ENCODE data around the gene SLC16A10. TPM values are rescaled to one million over a fixed set of nuclear protein-coding genes. Genes with fewer than 3 reads are reported as not detected.

SLC16A10 gene
- total and polyA plus RNA-seq, 2 experiments from 2014 or later: 19.9 to 34.1 TPM

- no peak for DNase-seq (ENCODE audit: low spot score)
- no peaks in the 10 kb centered on the region for H3K9me3 ChIP-seq (ENCODE audit: low read depth)
- no peak overlapping the region for H3K4me2 ChIP-seq
- no peaks in the 10 kb centered on the region for H3K79me2 ChIP-seq
- no peaks in the 10 kb centered on the region for H4K20me1 ChIP-seq (ENCODE audit: insufficient read depth, poor library complexity, severe bottlenecking)
- H3K4me3 ChIP-seq: no peak overlapping the region
- no peak overlapping the region for H2AFZ ChIP-seq
- no peak overlapping the region for H3K27ac ChIP-seq
- no peak for TF ChIP-seq EZH2phosphoT487 (IDR thresholded peaks at IDR 0.05; ENCODE audit: low read depth, severe bottlenecking, unreplicated experiment)
- TF ChIP-seq CTCF (IDR thresholded peaks at IDR 0.05; ENCODE audit: poor library complexity): no peak
- no peak for TF ChIP-seq EZH2 (IDR thresholded peaks at IDR 0.05; ENCODE audit: borderline replicate concordance)
- H3K36me3 ChIP-seq (replicated peaks; ENCODE audit: insufficient read depth, low read depth): no peaks in the 10 kb centered on the region
- no peaks in the 10 kb centered on the region for H3K27me3 ChIP-seq
- H3K4me1 ChIP-seq (ENCODE audit: insufficient read depth): peaks cover 3% of the 10 kb centered on the region
- WGBS (ENCODE audit: low lambda C conversion rate, missing lambda C conversion rate): 66% methylated on average over 3 of the region's 3 CpGs
- no peaks in the 10 kb centered on the region for H3K9me2 ChIP-seq (replicated peaks; ENCODE audit: insufficient read depth)
Measured at GRCh38 chr6:111205502-111205901, 118.2 kb downstream of the SLC16A10 start.

GRCh38 chr6:111207141-111207858 lies 120.0 kb downstream of the SLC16A10 start:
- WGBS (ENCODE audit: low lambda C conversion rate, missing lambda C conversion rate): 66% methylated on average over 4 of the region's 4 CpGs
- TF ChIP-seq EZH2 (IDR thresholded peaks at IDR 0.05; ENCODE audit: borderline replicate concordance): no peak
- no peak for TF ChIP-seq EZH2phosphoT487 (IDR thresholded peaks at IDR 0.05; ENCODE audit: low read depth, severe bottlenecking, unreplicated experiment)
- no peak overlapping the region for H3K4me2 ChIP-seq
- no peak overlapping the region for H2AFZ ChIP-seq
- H3K9me2 ChIP-seq (replicated peaks; ENCODE audit: insufficient read depth): no peaks in the 10 kb centered on the region
- H3K27me3 ChIP-seq: no peaks in the 10 kb centered on the region
- H3K4me1 ChIP-seq (ENCODE audit: insufficient read depth): no peaks in the 10 kb centered on the region
- peak; percentile 28 for DNase-seq (ENCODE audit: low spot score)
- H4K20me1 ChIP-seq (ENCODE audit: insufficient read depth, poor library complexity, severe bottlenecking): no peaks in the 10 kb centered on the region
- no peaks in the 10 kb centered on the region for H3K79me2 ChIP-seq
- H3K9me3 ChIP-seq (ENCODE audit: low read depth): no peaks in the 10 kb centered on the region
- no peak overlapping the region for H3K4me3 ChIP-seq
- H3K36me3 ChIP-seq (replicated peaks; ENCODE audit: insufficient read depth, low read depth): no peaks in the 10 kb centered on the region
- no peak overlapping the region for H3K27ac ChIP-seq

DNA sequence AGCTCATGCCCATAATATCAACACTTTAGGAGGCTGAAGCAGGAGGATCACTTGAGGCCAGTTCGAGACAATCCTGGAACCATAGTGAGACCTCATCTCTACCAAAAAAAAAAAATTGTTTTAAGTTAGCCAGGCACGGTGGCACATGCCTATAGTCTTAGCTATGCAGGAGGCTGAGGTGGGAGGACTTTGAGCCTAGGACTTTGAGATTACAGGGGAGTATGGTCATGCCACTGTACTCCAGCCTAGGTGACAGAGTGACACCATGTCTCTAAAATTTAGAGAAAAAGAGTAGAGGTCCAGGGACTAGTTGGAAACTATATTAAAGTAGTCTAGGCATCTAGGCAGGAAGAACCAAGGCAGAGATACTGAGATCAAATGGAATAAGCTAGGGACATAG lies 121.6 kb downstream of the SLC16A10 start:
- TF ChIP-seq EZH2phosphoT487 (IDR thresholded peaks at IDR 0.05; ENCODE audit: low read depth, severe bottlenecking, unreplicated experiment) (no peak), EZH2 (IDR thresholded peaks at IDR 0.05; ENCODE audit: borderline replicate concordance) (no peak)
- H3K4me3 ChIP-seq: no peak overlapping the region
- H4K20me1 ChIP-seq (ENCODE audit: insufficient read depth, poor library complexity, severe bottlenecking): no peaks in the 10 kb centered on the region
- H3K27me3 ChIP-seq: no peaks in the 10 kb centered on the region
- no peak overlapping the region for H2AFZ ChIP-seq
- H3K27ac ChIP-seq: no peak overlapping the region
- no peaks in the 10 kb centered on the region for H3K79me2 ChIP-seq
- 91% methylated on average over 2 of the region's 2 CpGs for WGBS (ENCODE audit: low lambda C conversion rate, missing lambda C conversion rate)
- DNase-seq (ENCODE audit: low spot score): no peak
- no peaks in the 10 kb centered on the region for H3K9me3 ChIP-seq (ENCODE audit: low read depth)
- H3K4me2 ChIP-seq: no peak overlapping the region
- no peaks in the 10 kb centered on the region for H3K4me1 ChIP-seq (ENCODE audit: insufficient read depth)
- H3K36me3 ChIP-seq (replicated peaks; ENCODE audit: insufficient read depth, low read depth): no peaks in the 10 kb centered on the region
- no peaks in the 10 kb centered on the region for H3K9me2 ChIP-seq (replicated peaks; ENCODE audit: insufficient read depth)

DNA sequence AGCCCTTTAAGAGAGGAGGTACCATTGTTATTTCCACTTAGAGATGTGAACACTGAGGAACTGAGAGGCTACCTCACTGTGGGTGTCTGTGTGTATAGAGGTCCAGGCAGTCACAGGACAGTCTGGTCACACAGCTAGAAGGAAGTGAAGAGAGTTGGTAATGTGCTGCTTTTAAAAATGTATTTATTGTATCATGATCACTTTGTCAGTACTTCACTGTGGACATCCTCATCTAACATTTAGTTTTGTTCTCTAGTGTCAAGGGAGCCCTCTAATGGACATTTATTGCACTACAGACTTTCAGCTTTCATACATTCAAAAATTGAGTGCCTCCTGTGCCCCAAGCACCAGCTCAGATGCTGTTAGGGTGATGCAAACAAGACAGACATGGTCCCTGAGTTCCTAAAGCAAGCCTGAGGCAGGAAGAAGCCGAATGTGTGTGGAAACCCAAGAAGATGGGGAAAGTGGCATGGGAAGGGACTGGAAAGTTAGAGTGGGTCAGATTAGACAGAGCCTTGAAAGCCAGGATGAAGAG lies 123.0 kb downstream of the SLC16A10 start:
- Histone ChIP-seq H2AFZ (no peak overlapping the region), H3K4me2 (no peak overlapping the region), H3K79me2 (no peaks in the 10 kb centered on the region), H3K9me2 (replicated peaks; ENCODE audit: insufficient read depth) (no peaks in the 10 kb centered on the region), H3K36me3 (replicated peaks; ENCODE audit: insufficient read depth, low read depth) (no peaks in the 10 kb centered on the region), H4K20me1 (ENCODE audit: insufficient read depth, poor library complexity, severe bottlenecking) (no peaks in the 10 kb centered on the region), H3K9me3 (ENCODE audit: low read depth) (no peaks in the 10 kb centered on the region), H3K4me3 (no peak overlapping the region), H3K27me3 (no peaks in the 10 kb centered on the region), H3K4me1 (ENCODE audit: insufficient read depth) (no peaks in the 10 kb centered on the region), H3K27ac (no peak overlapping the region)
- DNase-seq (ENCODE audit: low spot score): peak; percentile 75
- 38% methylated on average over 1 of the region's 1 CpG for WGBS (ENCODE audit: low lambda C conversion rate, missing lambda C conversion rate)
- TF ChIP-seq CTCF (IDR thresholded peaks at IDR 0.05; ENCODE audit: poor library complexity): peak; percentile 70
- TF ChIP-seq EZH2 (IDR thresholded peaks at IDR 0.05; ENCODE audit: borderline replicate concordance): no peak
